Ectodermal cell (in vitro differentiated cells): Measurements from ENCODE around the gene LENG8.

Source experiments
- H3K27ac ChIP-seq: 2 replicates; pipeline ENCODE4 v1.7.0; 2013; ENCODE audit warnings: mild to moderate bottlenecking, low read depth, low read length; ENCODE audit not compliant: insufficient read depth, poor library complexity, severe bottlenecking
- H3K27me3 ChIP-seq: 2 replicates; pipeline ENCODE4 v1.7.0; 2013; ENCODE audit warnings: mild to moderate bottlenecking, low read length; ENCODE audit not compliant: insufficient read depth, control insufficient read depth, poor library complexity, severe bottlenecking
- H3K36me3 ChIP-seq: one replicate; pipeline ENCODE4 v1.7.0; 2013; ENCODE audit warnings: low read length; ENCODE audit not compliant: control insufficient read depth, insufficient read depth
- H3K4me1 ChIP-seq: one replicate; pipeline ENCODE4 v1.7.0; 2013; ENCODE audit warnings: low read length; ENCODE audit not compliant: control insufficient read depth, insufficient read depth
- H3K4me3 ChIP-seq: 2 replicates; pipeline ENCODE4 v1.7.0; 2013; ENCODE audit warnings: low read depth, low read length, control low read depth; ENCODE audit not compliant: insufficient read depth
- H3K9me3 ChIP-seq: 2 replicates; pipeline ENCODE4 v1.7.0; 2013; ENCODE audit warnings: mild to moderate bottlenecking, low read length, moderate library complexity; ENCODE audit not compliant: control insufficient read depth
- WGBS, 2 experiments: methylation state at CpG; one replicate each; pipeline ENCODE4 v1.1.7; 2013; ENCODE audit warnings: missing lambda C conversion rate in 2 of 2; 5-methylcytosine and 5-hydroxymethylcytosine counted together

Gene LENG8

GRCh38 chr19:54415901-54416673 is 32.9 kb upstream of the LENG8 start:
- H3K27ac ChIP-seq: no peak overlapping the region
- H3K4me1 ChIP-seq: peaks cover 36% of the 10 kb centered on the region
- WGBS, 2 experiments: 6 to 8% methylated on average over 27 to 28 of the region's 28 CpGs
- H3K4me3 ChIP-seq: peak overlapping the region; percentile 85
- H3K9me3 ChIP-seq: no peaks in the 10 kb centered on the region
- peaks cover 15% of the 10 kb centered on the region for H3K27me3 ChIP-seq
- H3K36me3 ChIP-seq: peaks cover 4% of the 10 kb centered on the region

- H3K9me3 ChIP-seq: no peaks in the 10 kb centered on the region
- H3K27me3 ChIP-seq: peaks cover 15% of the 10 kb centered on the region
- H3K4me3 ChIP-seq: peak overlapping the region; percentile 85
- 49 to 53% methylated on average over 44 of the region's 44 CpGs for WGBS, 2 experiments
- H3K36me3 ChIP-seq: peaks cover 4% of the 10 kb centered on the region
- H3K4me1 ChIP-seq: peaks cover 44% of the 10 kb centered on the region
- no peak overlapping the region for H3K27ac ChIP-seq
Observed at GRCh38 chr19:54416695-54417491, 32.1 kb upstream of the LENG8 start.

- H3K27me3 ChIP-seq: peaks cover 15% of the 10 kb centered on the region
- no peak overlapping the region for H3K4me3 ChIP-seq
- peaks cover 15% of the 10 kb centered on the region for H3K36me3 ChIP-seq
- H3K4me1 ChIP-seq: peaks cover 49% of the 10 kb centered on the region
- no peaks in the 10 kb centered on the region for H3K9me3 ChIP-seq
- 43 to 45% methylated on average over 24 to 25 of the region's 25 CpGs for WGBS, 2 experiments
- peak overlapping the region; percentile 44 for H3K27ac ChIP-seq
Observed at GRCh38 chr19:54418030-54418929, 30.7 kb upstream of the LENG8 start.

DNA sequence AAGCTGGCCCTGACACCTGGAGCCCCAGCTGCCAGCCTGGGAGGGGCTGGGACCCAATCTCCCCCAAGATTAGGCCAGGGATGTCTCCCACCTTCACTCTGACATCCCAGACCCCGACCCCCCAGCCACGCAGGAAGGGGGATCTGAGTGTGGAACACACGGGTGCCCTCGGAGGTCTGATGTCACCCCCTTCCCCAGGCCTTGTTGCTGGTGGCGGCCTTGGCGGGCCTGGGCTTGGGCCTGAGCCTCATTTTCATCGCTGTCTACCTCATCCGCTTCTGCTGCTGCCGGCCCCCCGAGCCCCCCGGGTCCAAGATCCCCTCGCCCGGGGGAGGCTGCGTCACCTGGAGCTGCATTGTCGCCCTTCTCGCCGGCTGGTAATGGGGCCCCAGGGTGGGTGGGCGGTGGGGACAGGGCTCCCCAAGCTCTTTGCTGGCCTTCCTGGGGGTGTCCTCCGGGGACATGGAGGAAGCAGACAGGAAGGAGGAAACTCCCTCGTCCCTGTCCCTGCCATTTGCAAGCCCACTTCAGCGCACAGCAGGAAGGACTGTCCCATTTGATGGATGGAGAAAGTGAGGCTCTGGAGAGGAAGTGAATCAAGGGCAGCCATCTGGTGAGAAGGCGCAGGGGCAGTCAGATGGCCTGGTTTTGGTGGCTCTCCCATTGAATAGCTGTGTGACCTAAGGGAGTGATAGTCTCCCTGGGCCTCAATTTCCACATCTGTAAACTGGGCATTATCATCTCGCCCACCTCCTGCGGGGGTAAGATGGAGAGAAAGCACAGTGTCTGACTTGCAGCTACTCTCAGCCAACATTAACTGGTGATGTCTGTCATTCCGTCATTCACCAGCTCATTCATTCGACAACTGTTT is 29.8 kb upstream of the LENG8 start:
- Histone ChIP-seq H3K4me1 (peaks cover 49% of the 10 kb centered on the region), H3K9me3 (no peaks in the 10 kb centered on the region), H3K36me3 (peaks cover 24% of the 10 kb centered on the region), H3K27ac (no peak overlapping the region), H3K4me3 (no peak overlapping the region), H3K27me3 (peaks cover 10% of the 10 kb centered on the region)
- WGBS, 2 experiments: 88% methylated on average over 26 of the region's 26 CpGs

DNA sequence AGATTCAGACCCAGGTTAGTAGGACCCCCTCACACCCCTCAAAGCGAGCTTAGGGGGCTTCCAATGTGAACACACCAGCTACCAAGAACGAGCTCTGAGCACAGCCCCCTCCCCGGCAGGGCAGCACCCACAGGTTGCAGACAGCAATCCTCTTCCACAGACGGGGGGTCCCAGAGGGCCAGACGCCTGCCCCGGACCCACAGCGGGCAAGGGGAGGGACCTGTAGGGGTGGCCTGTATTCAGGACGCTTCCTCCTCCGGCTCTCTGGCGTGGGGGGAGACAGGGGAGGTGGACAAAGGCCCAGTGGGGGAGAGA is 29.0 kb upstream of the LENG8 start:
- Histone ChIP-seq H3K36me3 (peaks cover 33% of the 10 kb centered on the region), H3K9me3 (no peaks in the 10 kb centered on the region), H3K27ac (peak overlapping the region; percentile 92), H3K27me3 (peaks cover under 1% of the 10 kb centered on the region), H3K4me1 (peaks cover 49% of the 10 kb centered on the region), H3K4me3 (peak overlapping the region; percentile 36)
- WGBS, 2 experiments: 2 to 3% methylated on average over 10 of the region's 10 CpGs

GRCh38 chr19:54420383-54421168 is 28.4 kb upstream of the LENG8 start:
- peaks cover 34% of the 10 kb centered on the region for H3K36me3 ChIP-seq
- H3K9me3 ChIP-seq: no peaks in the 10 kb centered on the region
- no peaks in the 10 kb centered on the region for H3K27me3 ChIP-seq
- WGBS, 2 experiments: 0% methylated on average over 36 to 37 of the region's 37 CpGs
- H3K4me1 ChIP-seq: peaks cover 49% of the 10 kb centered on the region
- H3K4me3 ChIP-seq: peak overlapping the region; percentile 36
- H3K27ac ChIP-seq: peak overlapping the region; percentile 92

- peaks cover 34% of the 10 kb centered on the region for H3K36me3 ChIP-seq
- H3K27ac ChIP-seq: peak overlapping the region; percentile 79
- peak overlapping the region; percentile 18 for H3K4me3 ChIP-seq
- no peaks in the 10 kb centered on the region for H3K9me3 ChIP-seq
- 5% methylated on average over 9 of the region's 9 CpGs for WGBS, 2 experiments
- H3K4me1 ChIP-seq: peaks cover 49% of the 10 kb centered on the region
- no peaks in the 10 kb centered on the region for H3K27me3 ChIP-seq
Observed at GRCh38 chr19:54421169-54421516, 27.9 kb upstream of the LENG8 start.

DNA sequence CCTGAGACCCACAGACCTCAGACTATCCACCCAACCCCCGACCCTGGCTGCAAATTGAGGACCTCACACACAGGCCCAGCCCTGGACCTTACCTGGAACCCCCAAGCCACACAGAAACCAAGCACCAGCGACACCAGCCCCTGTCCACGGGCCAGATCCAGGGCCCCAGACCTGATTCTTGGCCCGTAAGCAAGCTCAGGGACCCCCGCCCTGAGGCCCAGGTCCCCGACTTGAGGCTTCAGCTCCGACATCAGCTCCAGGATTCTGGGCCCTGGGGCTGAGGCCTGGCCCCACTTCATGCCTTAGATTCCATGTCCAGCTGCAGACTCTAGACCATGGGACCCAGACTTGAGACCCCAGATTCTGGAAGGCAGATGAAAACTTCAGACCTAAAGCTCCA is 27.5 kb upstream of the LENG8 start:
- peaks cover 49% of the 10 kb centered on the region for H3K4me1 ChIP-seq
- peak overlapping the region; percentile 79 for H3K27ac ChIP-seq
- H3K27me3 ChIP-seq: no peaks in the 10 kb centered on the region
- H3K4me3 ChIP-seq: peak overlapping the region; percentile 18
- 65 to 74% methylated on average over 7 of the region's 7 CpGs for WGBS, 2 experiments
- H3K9me3 ChIP-seq: no peaks in the 10 kb centered on the region
- H3K36me3 ChIP-seq: peaks cover 36% of the 10 kb centered on the region

GRCh38 chr19:54422136-54422535 is 26.9 kb upstream of the LENG8 start:
- Histone ChIP-seq H3K27me3 (no peaks in the 10 kb centered on the region), H3K4me3 (no peak overlapping the region), H3K36me3 (peaks cover 37% of the 10 kb centered on the region), H3K4me1 (peaks cover 44% of the 10 kb centered on the region), H3K27ac (no peak overlapping the region), H3K9me3 (no peaks in the 10 kb centered on the region)
- WGBS, 2 experiments: 72 to 75% methylated on average over 20 of the region's 20 CpGs
